Mesenchymal stem cell (in vitro differentiated cells and primary cell): ENCODE measurements around the gene DKK3.

Experiments used
- DNase-seq: peaks from one replicate; pipeline ENCODE4 v3.0.0-alpha.2; 2013
- H2AFZ ChIP-seq: one replicate; pipeline ENCODE4 v1.6.1; 2013; ENCODE audit warnings: low read depth, mild to moderate bottlenecking, control low read depth, inconsistent platforms, low read length, moderate library complexity
- H2AK5ac ChIP-seq: 2 replicates; pipeline ENCODE4 v1.6.1; 2013; ENCODE audit warnings: low read length, moderate library complexity, mild to moderate bottlenecking, inconsistent platforms; ENCODE audit not compliant: severe bottlenecking
- H2BK120ac ChIP-seq: one replicate; pipeline ENCODE4 v1.6.1; 2013; ENCODE audit warnings: low read depth, mild to moderate bottlenecking, inconsistent platforms, low read length, moderate library complexity
- H2BK12ac ChIP-seq, 2 experiments: one replicate each; pipeline ENCODE4 v1.6.1; 2013; ENCODE audit warnings: inconsistent platforms in 2 of 2, low read length in 2 of 2, mild to moderate bottlenecking in 2 of 2, moderate library complexity in 2 of 2, control low read depth in 1 of 2
- H2BK15ac ChIP-seq: one replicate; pipeline ENCODE4 v1.6.1; 2013; ENCODE audit warnings: mild to moderate bottlenecking, low read depth, inconsistent platforms; ENCODE audit not compliant: poor library complexity, severe bottlenecking
- H2BK5ac ChIP-seq: 2 replicates; pipeline ENCODE4 v1.6.1; 2013; ENCODE audit warnings: low read depth, mild to moderate bottlenecking, low read length, control low read depth, inconsistent platforms; ENCODE audit not compliant: poor library complexity, severe bottlenecking
- H3K14ac ChIP-seq, 2 experiments: one replicate each; pipeline ENCODE4 v1.6.1; 2013; ENCODE audit warnings: inconsistent platforms in 2 of 2, low read length in 2 of 2, control low read depth in 1 of 2, mild to moderate bottlenecking in 1 of 2, moderate library complexity in 1 of 2
- H3K18ac ChIP-seq, 2 experiments: one replicate each; pipeline ENCODE4 v1.6.1; 2013; ENCODE audit warnings: inconsistent platforms in 2 of 2, low read length in 2 of 2, control low read depth in 1 of 2, low read depth in 1 of 2, mild to moderate bottlenecking in 1 of 2
- H3K23ac ChIP-seq, 2 experiments: one replicate each; pipeline ENCODE4 v1.6.1; 2013; ENCODE audit warnings: inconsistent platforms in 2 of 2, low read length in 2 of 2, mild to moderate bottlenecking in 2 of 2, moderate library complexity in 2 of 2, control low read depth in 1 of 2
- H3K27ac ChIP-seq: 2 replicates; pipeline ENCODE4 v1.5.1; 2013; ENCODE audit warnings: mild to moderate bottlenecking, moderate library complexity, low read length, control low read depth, inconsistent platforms; ENCODE audit not compliant: poor library complexity, severe bottlenecking
- H3K27me3 ChIP-seq, 2 experiments: 2 replicates each; pipeline versions ENCODE4 v1.6.1 to v1.7.0; 2013; ENCODE audit warnings: low read length in 2 of 2, mild to moderate bottlenecking in 2 of 2, moderate library complexity in 2 of 2, control low read depth in 1 of 2, inconsistent platforms in 1 of 2; ENCODE audit not compliant: control insufficient read depth in 1 of 2, insufficient read depth in 1 of 2
- H3K36me3 ChIP-seq, 2 experiments: 2 replicates each; pipeline versions ENCODE4 v1.6.1 to v1.7.0; 2013; ENCODE audit warnings: low read length in 2 of 2, control low read depth in 1 of 2, inconsistent platforms in 1 of 2, low read depth in 1 of 2, mild to moderate bottlenecking in 1 of 2; ENCODE audit not compliant: insufficient read depth in 2 of 2, control insufficient read depth in 1 of 2
- H3K4ac ChIP-seq, 2 experiments: one replicate each; pipeline ENCODE4 v1.6.1; 2013; ENCODE audit warnings: inconsistent platforms in 2 of 2, low read length in 2 of 2, mild to moderate bottlenecking in 2 of 2, moderate library complexity in 2 of 2, control low read depth in 1 of 2, low read depth in 1 of 2
- H3K4me1 ChIP-seq: 2 replicates; pipeline ENCODE4 v1.6.1; 2013; ENCODE audit warnings: low read depth, low read length, control low read depth; ENCODE audit not compliant: control insufficient read depth, insufficient read depth
- H3K4me2 ChIP-seq: 2 replicates; pipeline ENCODE4 v1.6.1; 2013; ENCODE audit warnings: low read length, mild to moderate bottlenecking, inconsistent platforms; ENCODE audit not compliant: poor library complexity, severe bottlenecking
- H3K4me3 ChIP-seq, 2 experiments: 2 replicates each; pipeline versions ENCODE4 v1.5.1 to v1.7.0; 2013; ENCODE audit warnings: low read length in 2 of 2, mild to moderate bottlenecking in 2 of 2, control low read depth in 1 of 2, low read depth in 1 of 2; ENCODE audit not compliant: insufficient read depth in 1 of 2
- H3K79me1 ChIP-seq: replicated peaks from 2 replicates; pipeline ENCODE4 v1.6.1; 2013; ENCODE audit warnings: mild to moderate bottlenecking, control low read depth, low read length, inconsistent platforms; ENCODE audit not compliant: poor library complexity, severe bottlenecking
- H3K9ac ChIP-seq: 2 replicates; pipeline ENCODE4 v1.7.0; 2013; ENCODE audit warnings: mild to moderate bottlenecking, low read length, moderate library complexity
- H3K9me3 ChIP-seq: 2 replicates; pipeline ENCODE4 v1.7.0; 2013; ENCODE audit warnings: mild to moderate bottlenecking, low read length; ENCODE audit not compliant: control insufficient read depth
- H4K8ac ChIP-seq: one replicate; pipeline ENCODE4 v1.6.1; 2013; ENCODE audit warnings: inconsistent platforms, mild to moderate bottlenecking, low read length, moderate library complexity
- H4K91ac ChIP-seq: one replicate; pipeline ENCODE4 v1.6.1; 2013; ENCODE audit warnings: mild to moderate bottlenecking, low read length, inconsistent platforms
- WGBS: methylation state at CpG from one replicate; pipeline ENCODE4 v1.1.7; 2013; ENCODE audit warnings: mixed read lengths; 5-methylcytosine and 5-hydroxymethylcytosine counted together

Gene DKK3

DNA sequence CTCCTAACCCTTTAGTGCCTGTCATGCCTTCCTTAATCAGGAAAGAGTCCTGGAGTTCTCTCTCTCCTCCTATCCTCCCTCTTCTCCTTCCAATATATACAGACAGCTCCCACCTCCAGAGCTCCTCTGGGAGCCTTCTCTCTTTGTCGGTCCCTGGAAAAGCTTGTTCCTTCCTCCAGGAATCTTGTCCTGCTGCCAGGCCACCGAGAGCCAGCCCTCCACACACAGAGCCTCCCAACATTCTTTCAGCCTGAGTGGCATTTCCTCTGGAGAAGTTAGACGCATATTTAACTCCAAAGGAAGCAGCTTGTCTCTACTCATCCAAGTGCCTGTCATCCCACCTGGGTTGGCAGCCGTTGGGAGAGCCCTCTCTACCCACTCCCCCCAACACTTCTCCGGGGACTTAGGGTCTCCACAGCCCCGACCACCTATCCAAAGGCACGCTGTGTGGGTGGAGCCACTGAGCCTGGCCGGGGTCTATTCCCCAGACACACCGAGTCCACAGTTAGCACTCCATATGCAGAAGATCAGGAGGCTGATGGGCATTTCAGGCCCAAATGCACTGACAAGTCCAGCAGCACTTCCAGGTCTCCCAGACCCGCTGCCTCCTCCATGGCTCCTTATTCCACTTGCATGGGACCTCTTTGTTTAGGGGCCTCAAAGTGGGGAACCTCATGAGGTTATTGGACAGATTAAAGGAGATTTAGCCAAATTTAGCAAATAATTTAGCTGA is 31.1 kb downstream of the DKK3 start:
- Histone ChIP-seq H4K91ac (peak overlapping the region; percentile 94), H2BK12ac (peak overlapping the region; percentile 44 to 91), H2BK15ac (peak overlapping the region; percentile 87), H2AK5ac (peak overlapping the region; percentile 96), H3K9ac (peak overlapping the region; percentile 25), H4K8ac (peak overlapping the region; percentile 66), H3K4me3 (peak overlapping the region in 1 of 2 experiments; percentile 55), H3K27me3 (no peaks in the 10 kb centered on the region), H3K18ac (peak overlapping the region; percentile 98), H3K4me2 (peak overlapping the region; percentile 7), H3K79me1 (peaks cover 17% of the 10 kb centered on the region), H2BK5ac (peak overlapping the region; percentile 88), H2AFZ (no peak overlapping the region), H3K36me3 (peaks cover 0 to 31% of the 10 kb centered on the region in 2 experiments), H3K9me3 (peaks cover 4% of the 10 kb centered on the region), H3K4ac (peak overlapping the region; percentile 89 to 94), H3K23ac (no peak overlapping the region), H2BK120ac (peak overlapping the region; percentile 95), H3K27ac (peak overlapping the region; percentile 98), H3K4me1 (peaks cover 64% of the 10 kb centered on the region), H3K14ac (no peak overlapping the region)
- DNase-seq, result peak; percentile 93
- WGBS, result 13% methylated on average over 10 of the region's 10 CpGs

DNA sequence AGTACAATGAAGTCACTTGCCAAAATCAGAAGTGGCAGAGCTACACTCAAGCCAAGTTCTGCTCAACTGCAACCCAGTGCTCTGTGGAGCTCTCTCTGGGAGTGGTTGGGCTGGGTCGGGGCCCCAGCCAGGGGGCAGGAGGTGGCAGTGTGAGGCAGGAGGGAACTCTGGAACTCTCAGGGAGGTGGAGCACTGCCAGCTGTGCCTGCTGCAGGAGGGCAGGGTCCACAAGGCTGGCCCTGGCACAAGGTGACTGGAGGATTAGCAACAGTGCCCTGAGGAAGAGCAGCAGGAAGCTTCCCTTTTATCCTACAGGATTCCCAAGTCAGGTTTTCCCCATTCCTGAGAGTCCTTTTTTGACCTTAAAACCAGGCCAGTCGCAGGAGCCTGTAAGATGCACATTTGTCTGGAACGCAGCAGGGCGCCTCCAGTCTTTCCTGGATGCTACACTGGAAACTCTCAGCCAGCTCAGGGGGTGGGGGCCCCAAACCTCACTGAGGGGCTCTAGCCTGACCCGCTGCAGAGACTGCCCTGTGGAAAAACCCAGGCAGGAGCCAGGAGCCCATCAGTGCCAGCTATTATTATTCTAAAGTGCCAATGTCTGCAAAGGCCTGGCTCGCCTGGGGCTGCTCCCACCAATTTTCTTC is 31.8 kb downstream of the DKK3 start:
- H4K91ac ChIP-seq, result peak overlapping the region; percentile 94
- H3K4me2 ChIP-seq, result peak overlapping the region; percentile 25
- H3K18ac ChIP-seq, result peak overlapping the region; percentile 58 to 98
- H2BK5ac ChIP-seq, result peak overlapping the region; percentile 88
- peak overlapping the region in 1 of 2 experiments; percentile 54 for H3K4me3 ChIP-seq
- peak overlapping the region in 1 of 2 experiments; percentile 87 for H3K14ac ChIP-seq
- H2AK5ac ChIP-seq, result peak overlapping the region; percentile 91
- peaks cover 0 to 23% of the 10 kb centered on the region in 2 experiments for H3K36me3 ChIP-seq
- peak overlapping the region; percentile 11 for H3K9ac ChIP-seq
- no peak overlapping the region for H3K23ac ChIP-seq
- peaks cover 4% of the 10 kb centered on the region for H3K9me3 ChIP-seq
- H3K27me3 ChIP-seq, result no peaks in the 10 kb centered on the region
- H2BK15ac ChIP-seq, result peak overlapping the region; percentile 87
- H3K27ac ChIP-seq, result peak overlapping the region; percentile 98
- H4K8ac ChIP-seq, result peak overlapping the region; percentile 93
- peaks cover 13% of the 10 kb centered on the region for H3K79me1 ChIP-seq
- peaks cover 71% of the 10 kb centered on the region for H3K4me1 ChIP-seq
- no peak for DNase-seq
- peak overlapping the region; percentile 89 to 93 for H3K4ac ChIP-seq
- H2BK12ac ChIP-seq, result peak overlapping the region; percentile 78 to 98
- no peak overlapping the region for H2AFZ ChIP-seq
- WGBS, result 59% methylated on average over 6 of the region's 6 CpGs
- peak overlapping the region; percentile 95 for H2BK120ac ChIP-seq

DNA sequence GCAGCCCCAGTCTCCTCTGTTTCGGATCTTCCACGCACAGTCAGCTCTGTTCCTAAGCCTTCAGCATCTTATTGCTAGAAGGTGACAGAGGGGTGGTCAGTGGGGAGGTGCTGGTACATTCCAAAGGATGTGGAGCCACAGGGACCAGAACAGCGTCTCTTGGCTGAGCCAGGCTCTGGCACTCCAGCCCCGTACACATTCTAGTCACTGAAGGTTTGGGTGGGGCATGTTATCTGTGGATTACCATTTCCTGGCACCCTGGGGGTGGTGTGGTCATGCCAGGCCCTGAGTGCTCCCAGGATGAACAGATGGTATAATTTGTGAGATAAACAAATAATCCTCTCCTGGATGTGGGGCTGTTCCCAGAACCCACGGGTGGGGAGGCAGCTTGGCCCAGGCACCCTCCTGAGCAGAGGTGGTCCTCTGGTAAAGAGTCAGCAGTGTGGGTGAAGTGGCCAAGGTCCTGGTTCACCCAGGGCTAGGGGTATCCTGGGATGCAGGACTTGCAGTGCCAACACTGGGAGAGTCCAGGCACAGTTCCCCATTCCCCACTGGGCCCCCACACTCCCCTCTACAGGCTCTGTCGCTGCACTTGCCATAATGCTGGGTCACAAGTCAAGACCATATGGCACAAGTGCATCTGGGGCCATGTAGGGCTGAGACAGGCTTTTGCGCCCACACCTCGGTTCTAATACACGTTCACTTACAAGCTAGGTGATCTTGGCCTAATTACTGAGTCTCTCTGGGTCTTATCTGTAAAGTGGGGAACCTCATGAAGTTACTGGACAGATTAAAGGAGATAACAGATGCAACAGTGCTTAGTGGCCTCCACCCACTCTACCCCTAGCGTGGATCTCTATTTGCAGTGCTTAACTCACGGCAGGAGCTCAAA is 33.0 kb downstream of the DKK3 start:
- no peaks in the 10 kb centered on the region for H3K27me3 ChIP-seq
- no peak for DNase-seq
- peaks cover 0 to 20% of the 10 kb centered on the region in 2 experiments for H3K36me3 ChIP-seq
- no peak overlapping the region for H3K4me2 ChIP-seq
- peaks cover 15% of the 10 kb centered on the region for H3K79me1 ChIP-seq
- no peaks in the 10 kb centered on the region for H3K9me3 ChIP-seq
- H3K14ac ChIP-seq, result peak overlapping the region in 1 of 2 experiments; percentile 31
- H3K4me3 ChIP-seq, result no peak overlapping the region
- peaks cover 65% of the 10 kb centered on the region for H3K4me1 ChIP-seq
- 79% methylated on average over 10 of the region's 11 CpGs for WGBS
- no peak overlapping the region for H3K23ac ChIP-seq
- H2BK12ac ChIP-seq, result peak overlapping the region; percentile 55 to 78
- H2AK5ac ChIP-seq, result peak overlapping the region; percentile 91
- H3K9ac ChIP-seq, result no peak overlapping the region
- peak overlapping the region; percentile 1 to 89 for H3K4ac ChIP-seq
- H3K27ac ChIP-seq, result peak overlapping the region; percentile 98
- H2BK120ac ChIP-seq, result peak overlapping the region; percentile 55
- peak overlapping the region; percentile 76 for H4K91ac ChIP-seq
- no peak overlapping the region for H2BK5ac ChIP-seq
- peak overlapping the region; percentile 43 for H4K8ac ChIP-seq
- H2BK15ac ChIP-seq, result peak overlapping the region; percentile 82
- peak overlapping the region; percentile 58 to 98 for H3K18ac ChIP-seq
- no peak overlapping the region for H2AFZ ChIP-seq
